ENCODE data around the gene OR4C3.
"Not testable (repeated sequence)": the region's sequence is repeated elsewhere in the genome, so short reads cannot be mapped to it uniquely, and the experiment has no call there.

The OR4C3 gene

GRCh38 chr11:48324620-48325019, at the start of gene OR4C3:
OR4C3 (plus strand) TSS chr11:48324920; CDS start chr11:48325022, 102 bp downstream.
- DNase-seq, result not testable (repeated sequence)

GRCh38 chr11:48305923-48306322, 18.8 kb upstream of the OR4C3 start, which contains the start of gene OR4S1:
OR4S1 (plus strand) TSS chr11:48306223; CDS start chr11:48306223, 0 bp downstream.
- no peak for DNase-seq

- peak; percentile 30 to 51 for DNase-seq
Measured at GRCh38 chr11:48307760-48308386, 16.8 kb upstream of the OR4C3 start.

- not testable (repeated sequence) for DNase-seq
Measured at GRCh38 chr11:48313590-48313989, 11.1 kb upstream of the OR4C3 start.

- not testable (repeated sequence) for DNase-seq
Measured at GRCh38 chr11:48319813-48320212, 4.9 kb upstream of the OR4C3 start.

- DNase-seq, result no peak
Measured at GRCh38 chr11:48341466-48341865, 16.7 kb downstream of the OR4C3 start.

GRCh38 chr11:48342505-48342904, 17.8 kb downstream of the OR4C3 start:
- DNase-seq, result not testable (repeated sequence)

GRCh38 chr11:48346286-48346685, 21.6 kb downstream of the OR4C3 start:
- DNase-seq, result not testable (repeated sequence)

GRCh38 chr11:48354013-48354412, 29.3 kb downstream of the OR4C3 start:
- DNase-seq, result no peak

GRCh38 chr11:48354677-48355076, 30.0 kb downstream of the OR4C3 start:
- DNase-seq, result no peak

- DNase-seq, result not testable (repeated sequence)
Measured at GRCh38 chr11:48361289-48361688, 36.6 kb downstream of the OR4C3 start.

- no peak for DNase-seq
Measured at GRCh38 chr11:48366365-48366764, 41.6 kb downstream of the OR4C3 start, which contains the start of gene OR4C5. OR4C5 (minus strand) TSS chr11:48366465; CDS start chr11:48366465, 0 bp downstream.

Data from NCI-H2081 (cell line).